ES-I3 (cell line): ENCODE data around the gene MT1HL1.
"Not testable (repeated sequence)": the region's sequence is repeated elsewhere in the genome, so short reads cannot be mapped to it uniquely, and the experiment has no call there.

ENCODE experiments used
- H3K36me3 ChIP-seq: 2 replicates; pipeline ENCODE4 v1.6.1; 2013; ENCODE audit warnings: mild to moderate bottlenecking, low read length, control low read depth, moderate library complexity; ENCODE audit not compliant: insufficient read depth
- H3K4me1 ChIP-seq: 2 replicates; pipeline ENCODE4 v1.6.1; 2013; ENCODE audit warnings: mild to moderate bottlenecking, control low read depth, low read length; ENCODE audit not compliant: insufficient read depth
- H3K9ac ChIP-seq: 2 replicates; pipeline ENCODE4 v1.6.1; 2013; ENCODE audit warnings: low read depth, mild to moderate bottlenecking, low read length, moderate library complexity
- H3K9me3 ChIP-seq: 2 replicates; pipeline ENCODE4 v1.6.1; 2013; ENCODE audit warnings: mild to moderate bottlenecking, low read length, moderate library complexity; ENCODE audit not compliant: control insufficient read depth, insufficient read depth

The MT1HL1 gene

DNA sequence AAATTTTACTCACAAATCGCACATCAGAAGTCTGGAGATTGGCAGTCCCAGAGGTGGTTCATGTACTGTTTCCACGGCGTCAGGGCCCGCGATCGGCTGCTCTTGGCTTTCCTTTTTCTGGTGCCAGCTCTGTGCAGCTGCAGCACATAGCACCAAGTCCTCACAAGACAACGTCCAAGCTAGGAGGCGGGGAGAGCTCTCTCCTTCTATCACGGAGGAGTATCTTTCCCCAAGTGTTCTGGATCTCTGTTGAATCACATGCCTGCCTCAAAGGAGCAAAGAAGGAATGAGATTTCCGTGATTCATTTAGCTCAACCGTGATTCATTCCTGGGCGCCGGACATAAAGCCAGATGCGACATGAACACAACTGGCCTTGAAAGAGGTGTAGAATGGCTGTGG is 25.5 kb downstream of the MT1HL1 start:
- no peaks in the 10 kb centered on the region for H3K36me3 ChIP-seq
- H3K9me3 ChIP-seq = no peaks in the 10 kb centered on the region

DNA sequence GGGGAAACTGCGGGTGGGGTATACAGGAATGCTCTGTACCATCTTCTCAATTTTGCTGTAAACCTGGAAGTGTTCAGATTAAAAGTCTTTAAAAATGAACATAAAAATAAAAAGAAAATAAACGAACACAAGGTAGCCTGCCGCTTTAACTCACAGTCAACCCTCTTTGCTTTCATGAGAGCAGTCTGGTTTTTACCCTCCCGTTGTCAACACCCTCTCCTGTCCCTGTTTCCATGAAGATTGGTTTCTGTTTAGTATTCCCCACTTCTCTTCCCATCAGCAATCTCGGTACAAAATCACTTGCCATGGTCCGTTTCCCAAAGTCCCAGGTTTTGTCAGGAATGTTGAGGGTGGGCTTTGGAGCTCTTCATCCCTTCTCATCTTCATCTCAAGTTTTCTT is 28.8 kb downstream of the MT1HL1 start:
- no peaks in the 10 kb centered on the region for H3K9me3 ChIP-seq
- H3K9ac ChIP-seq = no peak overlapping the region
- no peaks in the 10 kb centered on the region for H3K4me1 ChIP-seq
- H3K36me3 ChIP-seq = no peaks in the 10 kb centered on the region

More for the DNA sequence above, 25.5 kb downstream of the MT1HL1 start:
- Histone ChIP-seq H3K4me1 (no peaks in the 10 kb centered on the region), H3K9ac (no peak overlapping the region)

DNA sequence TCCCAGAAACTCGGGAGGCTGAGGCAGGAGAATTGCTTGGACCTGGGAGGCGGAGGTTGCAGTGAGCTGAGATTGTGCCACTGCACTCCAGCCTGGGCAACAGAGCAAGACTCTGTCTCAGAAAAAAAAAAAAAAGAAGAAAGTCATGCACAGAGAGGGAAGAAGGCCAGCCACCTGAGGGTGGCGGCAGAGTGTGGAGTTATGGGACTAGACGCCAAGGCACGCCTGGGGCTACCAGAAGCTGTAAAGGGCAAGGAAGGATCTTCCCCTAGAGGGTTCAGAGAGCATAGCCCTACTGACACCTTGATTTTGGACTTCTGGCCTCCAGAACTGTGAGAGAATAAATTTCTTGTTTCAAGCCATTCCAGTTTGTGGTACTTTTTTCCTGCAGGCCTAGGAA is 30.2 kb downstream of the MT1HL1 start:
- H3K9ac ChIP-seq, H3K4me1 ChIP-seq, H3K9me3 ChIP-seq, H3K36me3 ChIP-seq: not testable (repeated sequence)

GRCh38 chr1:236966636-236967035 is 37.6 kb downstream of the MT1HL1 start:
- no peaks in the 10 kb centered on the region for H3K4me1 ChIP-seq
- no peaks in the 10 kb centered on the region for H3K9me3 ChIP-seq
- H3K36me3 ChIP-seq = no peaks in the 10 kb centered on the region
- H3K9ac ChIP-seq = no peak overlapping the region

GRCh38 chr1:236963920-236964319 is 40.3 kb downstream of the MT1HL1 start:
- H3K9ac ChIP-seq = no peak overlapping the region
- H3K9me3 ChIP-seq = 0 out of 2 replicates have a peak, but pooled peaks cover 3% of the 10 kb centered on the region
- H3K4me1 ChIP-seq = no peaks in the 10 kb centered on the region
- no peaks in the 10 kb centered on the region for H3K36me3 ChIP-seq

GRCh38 chr1:236959112-236959511 is 45.1 kb downstream of the MT1HL1 start:
- Histone ChIP-seq H3K9ac (no peak overlapping the region), H3K36me3 (no peaks in the 10 kb centered on the region), H3K4me1 (no peaks in the 10 kb centered on the region), H3K9me3 (0 out of 2 replicates have a peak, but pooled peaks cover 3% of the 10 kb centered on the region)

DNA sequence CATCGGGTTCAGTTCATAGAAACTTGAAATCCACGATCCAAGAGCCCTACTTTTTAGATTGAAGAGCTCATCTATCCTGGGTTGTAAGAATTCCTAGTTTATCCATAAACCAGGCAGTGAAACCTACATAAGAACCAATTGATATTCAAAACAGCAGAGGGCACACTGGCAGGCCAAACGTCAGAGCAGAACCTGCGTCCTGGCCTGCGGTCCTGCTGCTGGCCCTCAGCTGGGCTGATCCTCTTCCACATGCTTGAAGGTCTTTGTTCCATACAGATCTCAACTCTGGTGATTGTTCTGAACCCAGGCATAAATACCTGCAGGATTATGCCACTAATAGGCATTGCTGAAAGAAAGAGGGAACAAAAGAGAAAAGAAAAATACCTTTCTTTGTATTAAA is 47.0 kb downstream of the MT1HL1 start:
- Histone ChIP-seq H3K9ac (no peak overlapping the region), H3K4me1 (peaks cover 3% of the 10 kb centered on the region; the same call in 1 of the 2 replicates), H3K36me3 (no peaks in the 10 kb centered on the region), H3K9me3 (0 out of 2 replicates have a peak, but pooled peaks cover 3% of the 10 kb centered on the region)
